Naive B cell (primary cell): ENCODE measurements around the gene F8. TPM values are rescaled to one million over a fixed set of nuclear protein-coding genes. Genes with fewer than 3 reads are reported as not detected.
A peak's percentile ranks its signal among the peaks of the same experiment; 100 is the strongest.

Source experiments
- ATAC-seq, 2 donors: fragments of 150-1000 bp; cut with Tn5 transposase; 2 replicates each; pipeline ENCODE4 v1.10.0; 2021; ENCODE audit warnings: low read depth in 2 of 2, mild to moderate bottlenecking in 2 of 2, moderate library complexity in 2 of 2
- DNase-seq: peaks from one replicate; pipeline ENCODE4 v3.0.0; 2022
- H3K27ac Mint-ChIP-seq, 6 donors: one replicate each; pipeline ENCODE4 v1.8.0; 2020 to 2022; ENCODE audit warnings: mild to moderate bottlenecking in 6 of 6, mixed read lengths in 6 of 6, moderate library complexity in 5 of 6, inconsistent platforms in 2 of 6
- H3K27me3 Mint-ChIP-seq, 3 donors: one replicate each; pipeline ENCODE4 v1.8.0; 2021 to 2022; ENCODE audit warnings: mixed read lengths in 3 of 3, mild to moderate bottlenecking in 1 of 3
- H3K36me3 Mint-ChIP-seq, 2 donors: one replicate each; pipeline ENCODE4 v1.8.0; 2020 to 2022; ENCODE audit warnings: mixed read lengths in 2 of 2, inconsistent platforms in 1 of 2, mild to moderate bottlenecking in 1 of 2
- H3K4me1 Mint-ChIP-seq, 3 donors: one replicate each; pipeline ENCODE4 v1.8.0; 2020 to 2022; ENCODE audit warnings: mixed read lengths in 3 of 3, inconsistent platforms in 1 of 3, mild to moderate bottlenecking in 1 of 3, moderate library complexity in 1 of 3
- H3K4me3 Mint-ChIP-seq, 8 donors: one replicate each; pipeline ENCODE4 v1.8.0; 2020 to 2022; ENCODE audit warnings: mild to moderate bottlenecking in 8 of 8, mixed read lengths in 8 of 8, moderate library complexity in 8 of 8, inconsistent platforms in 2 of 8
- H3K9me3 Mint-ChIP-seq, 7 donors: one replicate each; pipeline ENCODE4 v1.8.0; 2020 to 2022; ENCODE audit warnings: mixed read lengths in 7 of 7, mild to moderate bottlenecking in 5 of 7, inconsistent platforms in 2 of 7, moderate library complexity in 1 of 7
- polyA plus RNA-seq, 6 donors: library from polyadenylated mRNA; unstranded; fragments of 300-500 nt; fragmentation: Illumina TruSeq; gene quantifications; one replicate each; pipeline ENCODE4 v1.2.3, GENCODE V29; 2021; ENCODE audit warnings: low read depth in 6 of 6

The F8 gene
- polyA plus RNA-seq, 6 donors from 2014 or later: 0.24 to 2.3 (median 1.4) TPM; not detected in 1

- Mint-ChIP-seq H3K4me1 (peaks cover 7 to 10% (median 9%) of the 10 kb centered on the region in 3 donors), H3K27me3 (no peaks in the 10 kb centered on the region), H3K9me3 (peaks cover 0 to 4% (median 0%) of the 10 kb centered on the region in 7 donors), H3K36me3 (no peaks in the 10 kb centered on the region), H3K4me3 (peak overlapping the region; percentile 74 to 89 (median 86)), H3K27ac (peak overlapping the region in 1 of 6 donors; percentile 65)
- DNase-seq (no peak), ATAC-seq (no peak)
Observed at GRCh38 chrX:154805696-154806091, 216.8 kb downstream of the F8 start.

GRCh38 chrX:154804957-154805695, 217.4 kb downstream of the F8 start, which contains the start of gene MPP1:
TSS of gene MPP1 (minus strand) at chrX:154805485. CDS start at chrX:154805373, 112 bp downstream.
- Mint-ChIP-seq H3K27ac (peak within 1 kb of the TSS in 2 of 6 donors; percentile 27 to 65), H3K36me3 (no peaks in the 10 kb centered on the region), H3K9me3 (peaks cover 0 to 4% (median 0%) of the 10 kb centered on the region in 7 donors), H3K27me3 (no peaks in the 10 kb centered on the region), H3K4me3 (peak within 1 kb of the TSS; percentile 74 to 89 (median 86)), H3K4me1 (peaks cover 9 to 12% (median 9%) of the 10 kb centered on the region in 3 donors)
- DNase-seq (peak; percentile 75), ATAC-seq (peak; percentile 97 to 99)

- DNase-seq: no peak
- ATAC-seq: no peak
- peak overlapping the region in 1 of 6 donors; percentile 27 for H3K27ac Mint-ChIP-seq
- peaks cover 0 to 4% (median 0%) of the 10 kb centered on the region in 7 donors for H3K9me3 Mint-ChIP-seq
- no peaks in the 10 kb centered on the region for H3K27me3 Mint-ChIP-seq
- H3K36me3 Mint-ChIP-seq: no peaks in the 10 kb centered on the region
- peaks cover 9 to 16% (median 16%) of the 10 kb centered on the region in 3 donors for H3K4me1 Mint-ChIP-seq
- H3K4me3 Mint-ChIP-seq: peak overlapping the region; percentile 69 to 89 (median 86)
Observed at GRCh38 chrX:154804261-154804956, 218.1 kb downstream of the F8 start.

- Mint-ChIP-seq H3K4me3 (peak overlapping the region in 1 of 8 donors; percentile 89), H3K4me1 (peaks cover 9 to 21% (median 16%) of the 10 kb centered on the region in 3 donors), H3K36me3 (no peaks in the 10 kb centered on the region), H3K27ac (no peak overlapping the region), H3K9me3 (peaks cover 0 to 4% (median 0%) of the 10 kb centered on the region in 7 donors), H3K27me3 (no peaks in the 10 kb centered on the region)
- ATAC-seq: no peak
- no peak for DNase-seq
Observed at GRCh38 chrX:154802947-154803346, 219.6 kb downstream of the F8 start.

- DNase-seq (no peak), ATAC-seq (no peak)
- no peak overlapping the region for H3K27ac Mint-ChIP-seq
- peaks cover 9 to 33% (median 23%) of the 10 kb centered on the region in 3 donors for H3K4me1 Mint-ChIP-seq
- H3K4me3 Mint-ChIP-seq: peak overlapping the region in 4 of 8 donors; percentile 29 to 77 (median 41)
- H3K9me3 Mint-ChIP-seq: no peaks in the 10 kb centered on the region
- H3K36me3 Mint-ChIP-seq: no peaks in the 10 kb centered on the region
- H3K27me3 Mint-ChIP-seq: no peaks in the 10 kb centered on the region
Observed at GRCh38 chrX:154800478-154801210, 221.9 kb downstream of the F8 start.

GRCh38 chrX:154799556-154800348, 222.8 kb downstream of the F8 start:
- H3K27ac Mint-ChIP-seq: peak overlapping the region in 2 of 6 donors; percentile 11 to 38
- H3K4me1 Mint-ChIP-seq: peaks cover 9 to 33% (median 23%) of the 10 kb centered on the region in 3 donors
- no peaks in the 10 kb centered on the region for H3K36me3 Mint-ChIP-seq
- no peaks in the 10 kb centered on the region for H3K9me3 Mint-ChIP-seq
- peak overlapping the region in 3 of 8 donors; percentile 18 to 58 (median 52) for H3K4me3 Mint-ChIP-seq
- DNase-seq: no peak
- no peaks in the 10 kb centered on the region for H3K27me3 Mint-ChIP-seq
- no peak for ATAC-seq

- Mint-ChIP-seq H3K4me3 (peak overlapping the region in 2 of 8 donors; percentile 0 to 51), H3K27ac (no peak overlapping the region), H3K4me1 (peaks cover 6 to 26% (median 17%) of the 10 kb centered on the region in 3 donors)
Observed at GRCh38 chrX:154797006-154797405, 225.5 kb downstream of the F8 start.

GRCh38 chrX:154795016-154795415, 227.5 kb downstream of the F8 start:
- H3K4me3 Mint-ChIP-seq: no peak overlapping the region
- H3K4me1 Mint-ChIP-seq: peaks cover 3 to 23% (median 10%) of the 10 kb centered on the region in 3 donors
- H3K27ac Mint-ChIP-seq: peak overlapping the region in 1 of 6 donors; percentile 62
- ATAC-seq (no peak), DNase-seq (no peak)
- H3K36me3 Mint-ChIP-seq: no peaks in the 10 kb centered on the region
- no peaks in the 10 kb centered on the region for H3K27me3 Mint-ChIP-seq
- H3K9me3 Mint-ChIP-seq: peaks cover 0 to 5% (median 0%) of the 10 kb centered on the region in 7 donors

More at GRCh38 chrX:154797006-154797405, 225.5 kb downstream of the F8 start:
- DNase-seq: no peak
- ATAC-seq: no peak
- Mint-ChIP-seq H3K9me3 (peaks cover 0 to 2% (median 0%) of the 10 kb centered on the region in 7 donors), H3K27me3 (no peaks in the 10 kb centered on the region), H3K36me3 (no peaks in the 10 kb centered on the region)

- H3K36me3 Mint-ChIP-seq: no peaks in the 10 kb centered on the region
- H3K4me3 Mint-ChIP-seq: no peak overlapping the region
- H3K27me3 Mint-ChIP-seq: no peaks in the 10 kb centered on the region
- ATAC-seq: no peak
- H3K27ac Mint-ChIP-seq: no peak overlapping the region
- peaks cover 3 to 12% (median 7%) of the 10 kb centered on the region in 3 donors for H3K4me1 Mint-ChIP-seq
- no peak for DNase-seq
- H3K9me3 Mint-ChIP-seq: peaks cover 0 to 5% (median 0%) of the 10 kb centered on the region in 7 donors
Observed at GRCh38 chrX:154793084-154793795, 229.3 kb downstream of the F8 start.

GRCh38 chrX:154791939-154792338, 230.6 kb downstream of the F8 start:
- Mint-ChIP-seq H3K4me3 (no peak overlapping the region), H3K36me3 (no peaks in the 10 kb centered on the region), H3K4me1 (peaks cover 3 to 7% (median 3%) of the 10 kb centered on the region in 3 donors), H3K27ac (no peak overlapping the region), H3K9me3 (peaks cover 0 to 5% (median 0%) of the 10 kb centered on the region in 7 donors), H3K27me3 (no peaks in the 10 kb centered on the region)
- DNase-seq (no peak), ATAC-seq (no peak)

GRCh38 chrX:154791467-154791866, 231.1 kb downstream of the F8 start:
- Mint-ChIP-seq H3K27ac (no peak overlapping the region), H3K4me3 (no peak overlapping the region), H3K27me3 (no peaks in the 10 kb centered on the region), H3K36me3 (no peaks in the 10 kb centered on the region), H3K9me3 (peaks cover 0 to 5% (median 0%) of the 10 kb centered on the region in 7 donors), H3K4me1 (peaks cover 0 to 3% (median 2%) of the 10 kb centered on the region in 3 donors)
- no peak for ATAC-seq
- no peak for DNase-seq
